ENCODE measurements around the gene LTBP3.

The LTBP3 gene

GRCh38 chr11:65574109-65574810, 16.1 kb upstream of the LTBP3 start:
- peaks cover 75% of the 10 kb centered on the region for H3K4me1 Mint-ChIP-seq
- H3K4me3 Mint-ChIP-seq = peak overlapping the region; percentile 83

DNA sequence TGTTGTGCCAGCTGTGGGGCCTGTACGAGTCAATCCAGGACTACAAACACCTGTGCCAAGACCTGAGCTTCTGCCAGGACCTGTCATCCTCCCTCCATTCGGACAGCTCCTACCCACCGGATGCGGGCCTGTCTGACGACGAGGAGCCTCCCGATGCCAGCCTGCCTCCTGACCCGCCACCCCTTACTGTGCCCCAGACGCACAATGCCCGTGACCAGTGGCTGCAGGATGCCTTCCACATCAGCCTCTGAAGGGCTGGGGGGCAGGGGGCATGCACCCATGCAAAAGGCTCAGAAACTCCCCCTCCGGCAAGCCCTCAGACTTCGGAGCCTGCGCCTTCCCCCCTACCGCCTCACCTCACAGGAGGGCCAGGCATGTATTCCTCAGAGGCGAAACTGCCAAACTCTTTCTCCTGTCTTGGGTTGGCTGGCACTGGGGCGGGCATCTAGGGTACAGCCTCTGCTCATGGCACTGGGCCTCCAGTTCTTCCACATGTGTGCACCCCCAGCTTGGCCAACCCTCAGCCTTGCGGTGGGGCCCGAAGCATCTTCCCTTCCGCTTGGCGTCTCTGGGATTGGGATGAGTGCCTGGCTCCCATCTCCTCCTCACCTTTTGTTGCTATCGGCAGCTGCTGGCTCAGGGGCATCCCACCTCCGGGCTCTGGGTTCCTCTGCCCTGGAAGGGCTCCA, 15.4 kb upstream of the LTBP3 start:
- Mint-ChIP-seq H3K9me3 (no peaks in the 10 kb centered on the region), H3K27ac (no peak overlapping the region), H3K36me3 (ENCODE audit: low read depth) (no peaks in the 10 kb centered on the region), H3K27me3 (ENCODE audit: low read depth, poor library complexity) (peaks cover 18% of the 10 kb centered on the region), H3K4me1 (peaks cover 79% of the 10 kb centered on the region), H3K4me3 (peak overlapping the region; percentile 83)
- TF ChIP-seq CTCF (IDR thresholded peaks at IDR 0.05) = no peak
- DNase-seq = no peak

More at GRCh38 chr11:65574109-65574810, 16.1 kb upstream of the LTBP3 start:
- no peaks in the 10 kb centered on the region for H3K36me3 Mint-ChIP-seq (ENCODE audit: low read depth)
- H3K27ac Mint-ChIP-seq = no peak overlapping the region
- TF ChIP-seq CTCF (IDR thresholded peaks at IDR 0.05) = peak; percentile 99
- no peaks in the 10 kb centered on the region for H3K9me3 Mint-ChIP-seq
- peak; percentile 89 for DNase-seq
- H3K27me3 Mint-ChIP-seq (ENCODE audit: low read depth, poor library complexity) = peaks cover 18% of the 10 kb centered on the region

GRCh38 chr11:65572356-65573051, 14.3 kb upstream of the LTBP3 start, which contains the start of gene FAM89B:
FAM89B (plus strand) TSS chr11:65572538; CDS start chr11:65572670, 132 bp downstream.
- Mint-ChIP-seq H3K4me1 (peaks cover 76% of the 10 kb centered on the region), H3K36me3 (ENCODE audit: low read depth) (no peaks in the 10 kb centered on the region), H3K27me3 (ENCODE audit: low read depth, poor library complexity) (peaks cover 18% of the 10 kb centered on the region), H3K27ac (peak within 1 kb of the TSS; percentile 94), H3K9me3 (no peaks in the 10 kb centered on the region), H3K4me3 (peak within 1 kb of the TSS; percentile 97)
- peak; percentile 86 for DNase-seq
- no peak for TF ChIP-seq CTCF (IDR thresholded peaks at IDR 0.05)

DNA sequence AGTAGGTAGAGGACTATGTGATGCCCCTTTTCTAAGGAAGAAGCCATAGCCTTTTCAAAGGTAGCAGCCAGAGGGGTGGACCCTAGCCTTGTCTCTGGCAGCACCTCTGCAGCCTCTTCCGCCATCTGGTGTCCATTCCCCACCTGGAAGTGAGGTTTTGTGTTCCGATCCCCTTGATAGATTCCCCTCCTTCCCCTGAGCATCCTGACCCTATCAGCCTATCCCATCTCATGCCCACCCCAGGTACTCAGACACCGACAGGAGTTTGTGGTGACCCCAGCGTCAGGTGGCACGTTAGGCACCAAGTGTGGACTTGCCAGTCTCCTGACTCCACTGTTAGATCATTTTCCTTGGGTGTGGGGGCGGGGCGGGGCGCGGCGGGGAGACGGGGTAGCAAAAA, 13.8 kb upstream of the LTBP3 start:
- Mint-ChIP-seq H3K36me3 (ENCODE audit: low read depth) (no peaks in the 10 kb centered on the region), H3K4me1 (peaks cover 77% of the 10 kb centered on the region), H3K27me3 (ENCODE audit: low read depth, poor library complexity) (peaks cover 18% of the 10 kb centered on the region), H3K9me3 (no peaks in the 10 kb centered on the region), H3K27ac (peak overlapping the region; percentile 94), H3K4me3 (peak overlapping the region; percentile 97)
- peak; percentile 23 for TF ChIP-seq CTCF (IDR thresholded peaks at IDR 0.05)
- no peak for DNase-seq

DNA sequence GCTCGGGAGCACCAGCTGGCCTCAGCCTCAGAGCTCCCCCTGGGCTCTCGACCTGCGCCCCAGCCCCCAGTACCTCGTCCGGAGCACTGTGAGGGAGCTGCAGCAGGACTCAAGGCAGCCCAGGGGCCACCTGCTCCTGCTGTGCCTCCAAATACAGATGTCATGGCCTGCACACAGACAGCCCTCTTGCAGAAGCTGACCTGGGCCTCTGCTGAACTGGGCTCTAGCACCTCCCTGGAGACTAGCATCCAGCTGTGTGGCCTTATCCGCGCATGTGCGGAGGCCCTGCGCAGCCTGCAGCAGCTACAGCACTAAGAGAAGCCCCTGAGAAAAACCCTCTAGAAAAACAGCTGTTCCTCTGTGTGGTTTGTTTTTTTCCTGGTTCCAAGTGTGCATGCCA, 13.3 kb upstream of the LTBP3 start:
- Mint-ChIP-seq H3K4me1 (peaks cover 77% of the 10 kb centered on the region), H3K27me3 (ENCODE audit: low read depth, poor library complexity) (peaks cover 14% of the 10 kb centered on the region), H3K4me3 (peak overlapping the region; percentile 97), H3K27ac (peak overlapping the region; percentile 94), H3K9me3 (no peaks in the 10 kb centered on the region), H3K36me3 (ENCODE audit: low read depth) (no peaks in the 10 kb centered on the region)
- no peak for TF ChIP-seq CTCF (IDR thresholded peaks at IDR 0.05)
- no peak for DNase-seq
